HL-60/S4 treated with phorbol 12-myristate 13-acetate at 8.2 ng/mL for 4 days and 3 days (cell line): Measurements from ENCODE around the gene CAV1.

Experiments used
- in situ Hi-C: fragments of 300-500 bp; cut with MboI; formaldehyde crosslinking; loops from 2 replicates; pipeline ENCODE4 v1.15.0; 2022; ENCODE audit warnings: low sequenced_read_pairs

The CAV1 gene

GRCh38 chr7:116579322-116579721 is 54.5 kb downstream of the CAV1 start:
- in situ Hi-C loops = loop anchor here (25.0 kb wide), 2 partner anchors 233 to 317 kb away; no protein-coding TSS in a partner anchor

DNA sequence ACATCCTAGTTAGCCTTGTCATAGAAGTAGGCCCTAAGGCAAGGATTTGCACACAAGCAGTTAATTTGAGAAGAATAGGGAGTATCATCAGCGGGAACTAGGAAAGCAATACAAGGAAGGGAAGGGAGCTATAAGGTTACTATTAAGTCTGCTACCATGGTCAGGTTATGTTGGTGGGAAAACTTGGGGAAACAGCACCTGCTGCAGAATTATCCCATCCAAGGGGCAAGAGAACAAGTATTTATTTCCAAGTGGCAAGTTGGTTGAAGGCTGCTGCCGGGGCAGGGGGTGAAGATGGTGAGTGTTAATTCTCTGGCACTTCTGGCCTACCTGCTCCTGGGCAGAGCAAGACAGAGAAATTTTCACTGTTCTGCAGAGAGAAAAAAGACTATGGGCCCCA is 55.0 kb downstream of the CAV1 start:
- in situ Hi-C loops = loop anchor here (25.0 kb wide), 2 partner anchors 232 to 318 kb away; no protein-coding TSS in a partner anchor

- in situ Hi-C loops = loop anchor here (25.0 kb wide), 2 partner anchors 230 to 320 kb away; no protein-coding TSS in a partner anchor
Measured at GRCh38 chr7:116582164-116582732, 57.4 kb downstream of the CAV1 start.

DNA sequence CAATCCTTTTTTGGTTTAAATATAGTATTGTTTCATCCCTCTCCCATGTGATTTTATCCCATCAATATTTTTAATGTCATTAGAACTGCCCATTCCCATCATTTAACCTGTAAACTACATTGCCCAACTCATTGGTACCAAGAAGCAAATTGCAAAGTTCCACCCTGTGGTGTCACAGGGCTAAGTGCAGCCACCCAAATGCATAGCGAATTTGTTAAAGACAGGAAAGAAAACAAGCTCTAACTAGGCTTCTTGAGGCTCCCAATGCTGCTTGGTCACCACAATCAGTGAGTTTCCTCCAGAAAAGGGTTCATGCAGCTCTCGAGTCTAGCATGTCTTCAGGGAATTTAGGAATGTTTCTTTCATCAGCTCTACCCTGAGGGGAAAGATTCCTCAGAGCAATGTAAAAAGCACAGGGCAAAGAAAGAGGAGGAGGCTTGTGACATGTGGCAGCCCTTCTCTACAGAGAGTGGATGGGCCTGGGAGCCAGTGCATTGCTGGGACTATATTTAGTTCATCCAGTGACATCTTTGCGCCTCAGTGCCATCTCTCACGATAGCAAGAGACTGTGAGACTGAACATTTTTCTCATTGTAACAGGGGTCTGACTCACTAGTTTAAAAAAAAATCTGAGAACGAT is 58.1 kb downstream of the CAV1 start:
- in situ Hi-C loops = loop anchor here (25.0 kb wide), 2 partner anchors 229 to 321 kb away; no protein-coding TSS in a partner anchor

- in situ Hi-C loops = loop anchor here (25.0 kb wide), 2 partner anchors 229 to 321 kb away; no protein-coding TSS in a partner anchor
Measured at GRCh38 chr7:116583653-116584052, 58.8 kb downstream of the CAV1 start.

DNA sequence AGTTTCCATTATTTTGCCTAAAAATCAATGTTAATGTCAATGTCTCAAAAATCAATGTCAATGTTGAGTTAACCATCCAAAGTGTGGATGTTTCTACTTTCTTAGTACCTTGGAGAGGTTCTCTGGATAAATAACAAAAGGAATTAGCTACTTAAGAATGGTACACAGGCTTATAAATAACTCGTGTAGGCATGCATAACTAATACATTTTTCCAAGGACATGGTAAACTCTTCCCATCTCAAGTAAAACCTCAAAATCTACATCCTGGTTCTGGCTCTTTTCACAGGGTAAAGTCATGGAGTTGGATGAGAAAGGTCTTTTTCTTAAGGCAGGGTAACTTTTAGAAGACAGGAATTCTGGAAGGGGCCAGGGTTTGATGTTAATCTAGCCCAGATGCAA is 59.9 kb downstream of the CAV1 start:
- in situ Hi-C loops = loop anchor here (25.0 kb wide), 2 partner anchors 228 to 322 kb away; no protein-coding TSS in a partner anchor

- in situ Hi-C loops = loop anchor here (25.0 kb wide), 2 partner anchors 227 to 323 kb away; no protein-coding TSS in a partner anchor
Measured at GRCh38 chr7:116585392-116585791, 60.6 kb downstream of the CAV1 start.

GRCh38 chr7:116585967-116586366 is 61.1 kb downstream of the CAV1 start:
- in situ Hi-C loops = loop anchor here (25.0 kb wide), 2 partner anchors 226 to 324 kb away; no protein-coding TSS in a partner anchor

GRCh38 chr7:116587200-116587599 is 62.4 kb downstream of the CAV1 start:
- in situ Hi-C loops = loop anchor here (25.0 kb wide), 2 partner anchors 225 to 325 kb away; no protein-coding TSS in a partner anchor

- in situ Hi-C loops = loop anchor here (25.0 kb wide), 2 partner anchors 224 to 326 kb away; no protein-coding TSS in a partner anchor
Measured at GRCh38 chr7:116588225-116588624, 63.4 kb downstream of the CAV1 start.

DNA sequence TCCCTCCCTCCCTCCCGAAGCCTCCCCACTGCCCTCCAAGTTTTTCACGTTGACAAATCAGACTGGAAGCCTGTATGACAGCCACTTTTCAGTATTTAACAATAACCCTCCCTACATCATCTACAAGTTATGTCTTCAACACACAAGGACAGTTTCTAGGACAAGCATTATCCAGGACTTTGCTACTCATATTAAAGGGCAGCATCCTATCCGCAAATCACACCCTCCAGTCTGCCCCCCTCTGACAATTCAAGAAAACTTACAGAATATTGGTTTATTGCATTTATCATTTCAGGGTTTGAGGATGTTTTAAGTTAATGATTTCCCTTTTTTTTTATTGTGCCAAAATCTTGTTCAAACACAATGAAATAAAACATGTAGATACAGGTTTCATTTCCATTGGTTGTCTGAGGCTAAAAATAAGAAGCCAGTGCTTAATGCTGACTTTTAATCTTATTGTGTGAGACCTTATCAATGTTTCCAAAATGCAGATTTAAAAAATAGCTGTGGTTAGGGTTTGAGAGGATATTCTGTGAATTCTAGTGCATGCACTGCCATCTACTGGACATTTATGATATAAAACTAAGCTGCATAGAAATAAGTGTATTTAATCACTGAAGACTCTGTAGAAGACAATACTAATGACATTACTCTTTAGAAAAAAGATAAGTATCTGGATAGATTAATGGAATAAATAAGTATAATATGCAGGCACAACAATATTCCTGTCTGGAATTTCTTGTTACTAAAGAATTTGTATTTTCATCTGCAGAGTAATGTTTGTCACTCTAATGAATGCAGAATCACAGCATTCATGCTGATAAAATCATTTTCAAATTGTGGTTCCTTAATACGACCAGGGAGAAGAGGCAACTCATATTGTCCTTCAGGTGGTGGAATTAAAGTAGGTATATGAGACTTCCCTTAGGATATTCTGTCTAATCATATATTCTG is 64.1 kb downstream of the CAV1 start:
- in situ Hi-C loops = loop anchor here (25.0 kb wide), 2 partner anchors 223 to 327 kb away; no protein-coding TSS in a partner anchor

DNA sequence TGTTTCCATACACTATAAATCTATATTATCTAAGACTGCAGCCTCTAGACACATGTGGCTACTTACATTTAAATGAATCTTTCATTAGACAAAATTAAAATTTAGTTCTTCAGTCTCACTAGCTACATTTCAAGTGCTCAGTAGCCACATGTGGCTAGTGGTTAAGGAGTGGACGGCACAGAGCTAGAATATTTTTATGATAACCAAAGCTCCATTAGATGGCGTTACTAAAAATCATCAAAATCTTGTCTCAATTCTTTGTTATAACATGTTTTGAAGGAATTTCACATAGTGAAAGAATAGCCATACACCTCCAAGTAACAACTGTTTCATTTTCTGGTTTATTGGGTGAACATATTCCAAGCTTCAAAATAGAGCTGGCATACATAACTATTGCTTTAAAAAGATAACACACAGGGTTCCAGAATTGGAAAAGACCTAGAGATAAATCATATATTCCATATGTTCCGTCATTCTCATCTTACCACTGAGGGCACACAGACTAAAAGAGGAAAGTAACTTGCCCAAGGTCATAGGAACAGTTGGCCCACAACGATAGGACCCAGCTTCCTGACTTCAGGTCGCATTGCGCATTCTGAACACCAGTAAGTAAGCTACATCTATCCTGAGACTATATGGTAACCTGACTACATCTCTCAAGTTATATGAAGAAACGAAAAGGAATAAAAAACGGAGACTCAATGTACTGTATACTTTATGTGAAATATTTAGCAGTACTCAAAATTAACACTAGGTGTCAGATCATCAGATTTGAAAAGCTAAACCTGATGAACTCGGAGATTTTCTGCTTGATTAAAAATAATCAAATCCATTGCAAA is 66.6 kb downstream of the CAV1 start:
- in situ Hi-C loops = loop anchor here (25.0 kb wide), 2 partner anchors 221 to 329 kb away; no protein-coding TSS in a partner anchor

- in situ Hi-C loops = loop anchor here (25.0 kb wide), 2 partner anchors 220 to 330 kb away; no protein-coding TSS in a partner anchor
Measured at GRCh38 chr7:116592041-116592355, 67.2 kb downstream of the CAV1 start.

DNA sequence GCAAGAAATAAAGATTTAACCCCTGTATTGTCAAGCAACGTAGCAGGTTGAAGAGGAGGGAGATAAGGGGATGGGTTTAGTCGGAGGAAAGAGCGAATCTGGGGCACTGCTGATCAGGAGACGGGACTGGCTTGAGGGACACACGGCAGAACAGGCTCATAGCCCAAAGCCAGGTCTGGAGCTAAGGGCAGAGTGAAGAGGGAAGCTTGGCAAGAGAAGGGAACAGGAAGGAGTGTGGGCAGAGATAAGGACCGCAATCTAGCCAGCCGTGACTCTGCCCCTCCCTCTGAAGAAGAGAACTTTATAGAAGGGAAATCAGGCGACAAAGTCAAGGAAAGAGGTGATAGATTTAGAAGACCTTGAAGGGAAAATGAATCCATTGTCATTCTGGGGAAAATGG is 67.6 kb downstream of the CAV1 start:
- in situ Hi-C loops = loop anchor here (25.0 kb wide), 2 partner anchors 220 to 330 kb away; no protein-coding TSS in a partner anchor

DNA sequence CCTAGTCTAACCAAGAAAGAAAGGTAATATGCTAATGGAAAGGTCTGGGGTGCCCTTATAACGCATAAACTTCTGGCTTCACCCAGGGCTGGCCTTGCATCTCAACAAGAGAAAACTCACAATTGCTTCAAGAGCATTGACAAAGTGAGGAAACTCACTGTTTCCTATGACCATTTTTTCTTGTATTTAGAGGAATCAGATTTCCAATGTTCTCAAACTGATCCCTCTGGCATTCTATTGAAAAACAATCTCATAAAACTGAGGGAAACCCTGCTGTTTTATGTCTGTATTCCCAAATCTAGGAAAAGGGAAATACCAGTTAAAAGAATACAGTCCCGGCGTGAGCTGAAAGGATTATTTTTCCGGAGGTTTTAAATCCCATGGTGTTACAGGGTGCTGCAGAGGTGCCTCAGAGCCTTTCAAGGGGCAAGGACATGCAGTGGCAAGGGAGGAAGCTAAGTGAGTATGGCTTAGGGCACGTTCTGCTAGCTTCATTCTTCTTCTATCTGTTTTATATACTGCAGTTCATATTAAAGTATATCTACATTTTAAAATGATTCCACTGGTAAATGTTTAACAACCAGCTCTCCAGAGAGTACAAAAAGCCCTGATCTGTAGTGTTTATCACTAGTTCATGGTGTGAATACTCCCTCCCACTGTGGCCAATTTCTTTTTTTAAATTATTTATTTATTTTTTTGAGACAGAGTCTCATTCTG is 68.7 kb downstream of the CAV1 start:
- in situ Hi-C loops = loop anchor here (25.0 kb wide), 2 partner anchors 219 to 331 kb away; no protein-coding TSS in a partner anchor

- in situ Hi-C loops = loop anchor here (25.0 kb wide), 2 partner anchors 217 to 333 kb away; no protein-coding TSS in a partner anchor
Measured at GRCh38 chr7:116595063-116595462, 70.2 kb downstream of the CAV1 start.

- in situ Hi-C loops = loop anchor here (25.0 kb wide), 2 partner anchors 215 to 335 kb away; no protein-coding TSS in a partner anchor
Measured at GRCh38 chr7:116597384-116597783, 72.5 kb downstream of the CAV1 start.

DNA sequence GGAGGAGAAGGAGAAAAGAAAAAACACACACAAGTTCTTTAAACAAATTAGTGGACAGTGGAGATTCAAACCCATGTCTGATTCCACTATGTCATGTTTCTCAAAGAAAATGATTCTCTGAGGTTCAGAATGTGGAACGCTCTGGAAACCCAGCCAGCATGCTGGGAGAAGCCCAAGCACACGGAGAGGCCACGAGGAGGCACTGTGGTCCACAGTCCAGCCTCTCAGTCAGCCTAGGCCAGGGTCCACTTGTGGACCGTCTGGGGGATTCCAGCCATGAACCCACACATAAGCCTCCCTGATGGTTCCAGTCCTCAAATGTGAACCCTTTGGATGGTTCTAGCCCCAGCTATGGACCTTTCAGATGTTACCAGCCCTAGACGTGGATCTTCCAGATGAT is 73.4 kb downstream of the CAV1 start:
- in situ Hi-C loops = loop anchor here (25.0 kb wide), 2 partner anchors 214 to 336 kb away; no protein-coding TSS in a partner anchor

GRCh38 chr7:116598861-116599260 is 74.0 kb downstream of the CAV1 start:
- in situ Hi-C loops = loop anchor here (25.0 kb wide), 2 partner anchors 213 to 337 kb away; no protein-coding TSS in a partner anchor
